GM21515 (cell line): Measurements from ENCODE around the gene MAP7D1.
A peak's percentile ranks its signal among the peaks of the same experiment; 100 is the strongest.
"Not testable (repeated sequence)": the region's sequence is repeated elsewhere in the genome, so short reads cannot be mapped to it uniquely, and the experiment has no call there.

ENCODE experiments used
- ATAC-seq: cut with Tn5 transposase; IDR thresholded peaks from one replicate; pipeline ENCODE4 v1.9.1; 2021; ENCODE audit not compliant: unreplicated experiment

Gene MAP7D1

GRCh38 chr1:36166938-36167905 lies 11.3 kb downstream of the MAP7D1 start:
- no peak for ATAC-seq

GRCh38 chr1:36168514-36168913 lies 12.6 kb downstream of the MAP7D1 start:
- no peak for ATAC-seq

GRCh38 chr1:36170643-36171412 lies 14.9 kb downstream of the MAP7D1 start:
- no peak for ATAC-seq

GRCh38 chr1:36172017-36172747 lies 16.2 kb downstream of the MAP7D1 start:
- no peak for ATAC-seq

GRCh38 chr1:36172983-36173382 lies 17.0 kb downstream of the MAP7D1 start:
- ATAC-seq = no peak

- no peak for ATAC-seq
Measured at GRCh38 chr1:36174713-36175112, 18.8 kb downstream of the MAP7D1 start.

GRCh38 chr1:36175137-36176095 lies 19.5 kb downstream of the MAP7D1 start:
- no peak for ATAC-seq

- no peak for ATAC-seq
Measured at GRCh38 chr1:36176106-36176949, 20.4 kb downstream of the MAP7D1 start.

GRCh38 chr1:36177589-36178431 lies 21.9 kb downstream of the MAP7D1 start:
- no peak for ATAC-seq

GRCh38 chr1:36178471-36179219 lies 22.7 kb downstream of the MAP7D1 start:
- ATAC-seq = no peak

GRCh38 chr1:36179220-36179600 lies 23.2 kb downstream of the MAP7D1 start:
- no peak for ATAC-seq

GRCh38 chr1:36182734-36183133 lies 26.8 kb downstream of the MAP7D1 start:
- ATAC-seq = no peak

GRCh38 chr1:36183309-36183856 lies 27.4 kb downstream of the MAP7D1 start:
- no peak for ATAC-seq

GRCh38 chr1:36187800-36188593 lies 32.0 kb downstream of the MAP7D1 start:
- ATAC-seq = peak; percentile 78

GRCh38 chr1:36196805-36197204 lies 40.8 kb downstream of the MAP7D1 start:
- ATAC-seq = not testable (repeated sequence)

- ATAC-seq = no peak
Measured at GRCh38 chr1:36198641-36199040, 42.7 kb downstream of the MAP7D1 start.
